ENCODE results near the gene EVC. TPM values are rescaled to one million over a fixed set of nuclear protein-coding genes. Genes with fewer than 3 reads are reported as not detected.

EVC gene
- total RNA-seq, 1 donor from 2014 or later, result 30.2 TPM

GRCh38 chr4:5772528-5773270 is 61.7 kb downstream of the EVC start:
- Mint-ChIP-seq H3K36me3 (ENCODE audit: insufficient read depth) (peaks cover 57% of the 10 kb centered on the region), H3K4me1 (ENCODE audit: low read depth) (no peaks in the 10 kb centered on the region), H3K4me3 (ENCODE audit: low read depth) (no peak overlapping the region), H3K27me3 (no peaks in the 10 kb centered on the region), H3K27ac (peak overlapping the region; percentile 21), H3K9me3 (ENCODE audit: low read depth) (peaks cover 29% of the 10 kb centered on the region)
- no peak for DNase-seq (ENCODE audit: low spot score, unreplicated experiment)
- no peak for TF ChIP-seq CTCF (IDR thresholded peaks at IDR 0.05; ENCODE audit: unreplicated experiment)

GRCh38 chr4:5773271-5773555 is 62.2 kb downstream of the EVC start:
- no peaks in the 10 kb centered on the region for H3K27me3 Mint-ChIP-seq
- H3K4me3 Mint-ChIP-seq (ENCODE audit: low read depth), result no peak overlapping the region
- peaks cover 53% of the 10 kb centered on the region for H3K36me3 Mint-ChIP-seq (ENCODE audit: insufficient read depth)
- no peak for DNase-seq (ENCODE audit: low spot score, unreplicated experiment)
- no peaks in the 10 kb centered on the region for H3K4me1 Mint-ChIP-seq (ENCODE audit: low read depth)
- no peak for TF ChIP-seq CTCF (IDR thresholded peaks at IDR 0.05; ENCODE audit: unreplicated experiment)
- peak overlapping the region; percentile 21 for H3K27ac Mint-ChIP-seq
- H3K9me3 Mint-ChIP-seq (ENCODE audit: low read depth), result peaks cover 24% of the 10 kb centered on the region

GRCh38 chr4:5774416-5775036 is 63.5 kb downstream of the EVC start:
- no peaks in the 10 kb centered on the region for H3K27me3 Mint-ChIP-seq
- no peak for DNase-seq (ENCODE audit: low spot score, unreplicated experiment)
- peaks cover 41% of the 10 kb centered on the region for H3K36me3 Mint-ChIP-seq (ENCODE audit: insufficient read depth)

GRCh38 chr4:5776510-5776909 is 65.5 kb downstream of the EVC start:
- peaks cover 18% of the 10 kb centered on the region for H3K9me3 Mint-ChIP-seq (ENCODE audit: low read depth)

More at GRCh38 chr4:5774416-5775036, 63.5 kb downstream of the EVC start:
- Mint-ChIP-seq H3K27ac (no peak overlapping the region), H3K4me3 (ENCODE audit: low read depth) (no peak overlapping the region), H3K9me3 (ENCODE audit: low read depth) (peaks cover 18% of the 10 kb centered on the region), H3K4me1 (ENCODE audit: low read depth) (no peaks in the 10 kb centered on the region)
- TF ChIP-seq CTCF (IDR thresholded peaks at IDR 0.05; ENCODE audit: unreplicated experiment), result no peak

More at GRCh38 chr4:5776510-5776909, 65.5 kb downstream of the EVC start:
- peaks cover 33% of the 10 kb centered on the region for H3K36me3 Mint-ChIP-seq (ENCODE audit: insufficient read depth)
- H3K4me3 Mint-ChIP-seq (ENCODE audit: low read depth), result no peak overlapping the region
- no peaks in the 10 kb centered on the region for H3K27me3 Mint-ChIP-seq
- no peaks in the 10 kb centered on the region for H3K4me1 Mint-ChIP-seq (ENCODE audit: low read depth)
- DNase-seq (ENCODE audit: low spot score, unreplicated experiment), result no peak
- no peak for TF ChIP-seq CTCF (IDR thresholded peaks at IDR 0.05; ENCODE audit: unreplicated experiment)
- no peak overlapping the region for H3K27ac Mint-ChIP-seq
